Activated CD8-positive, alpha-beta memory T cell treated with anti-CD3 and anti-CD28 coated beads for 48 hours (primary cell): ENCODE measurements around the gene INO80E.
"Not testable (repeated sequence)": the region's sequence is repeated elsewhere in the genome, so short reads cannot be mapped to it uniquely, and the experiment has no call there.

Source experiments
- DNase-seq, 3 experiments: peaks; one replicate each; pipeline ENCODE4 v3.0.0-alpha.2; 2020; ENCODE audit warnings: low read depth in 2 of 3, low spot score in 2 of 3

The INO80E gene

GRCh38 chr16:30009085-30009862 is 13.2 kb downstream of the INO80E start:
- DNase-seq = no peak

DNA sequence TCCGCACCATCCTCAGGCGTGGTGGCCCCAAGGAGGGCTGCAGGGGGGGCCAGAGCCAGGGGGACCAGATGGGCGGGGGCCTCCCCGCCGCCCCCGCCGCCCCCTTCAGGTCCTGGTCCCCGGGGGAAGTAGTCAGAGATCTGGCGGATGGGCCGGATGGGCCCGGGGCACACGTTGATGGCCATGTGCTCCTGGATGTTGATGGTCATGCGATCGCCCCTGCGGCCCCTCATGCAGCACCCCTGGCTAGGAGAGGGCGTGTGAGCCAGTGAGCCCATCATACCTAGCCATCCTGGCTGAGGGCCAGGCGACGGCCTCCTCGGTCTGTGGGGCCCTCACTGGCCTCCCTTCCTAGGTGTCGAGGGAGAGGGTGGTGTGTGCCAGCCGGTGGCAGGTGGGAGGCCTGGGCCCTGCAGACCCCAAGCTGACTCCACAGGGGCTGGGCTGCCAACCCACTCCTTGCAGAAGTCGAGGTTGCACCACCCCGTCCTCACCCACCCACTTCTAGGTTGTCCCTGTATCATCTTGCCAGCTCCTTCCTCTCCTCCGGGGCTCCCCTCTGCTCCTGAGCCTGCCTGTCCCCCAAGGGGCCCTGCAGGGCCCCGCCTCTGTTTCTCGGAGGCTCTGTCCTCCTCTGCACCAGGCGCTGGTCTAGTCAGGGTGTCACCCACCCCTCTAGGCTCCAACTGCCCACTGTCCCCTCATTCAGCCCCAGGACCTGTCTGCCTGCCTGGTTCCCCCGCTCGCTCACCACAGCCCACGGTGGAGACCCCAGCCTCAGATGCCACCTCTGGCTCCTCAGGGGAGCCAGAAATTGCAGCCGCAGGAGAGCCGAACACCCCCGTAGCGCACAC is 14.2 kb downstream of the INO80E start:
- DNase-seq = no peak

DNA sequence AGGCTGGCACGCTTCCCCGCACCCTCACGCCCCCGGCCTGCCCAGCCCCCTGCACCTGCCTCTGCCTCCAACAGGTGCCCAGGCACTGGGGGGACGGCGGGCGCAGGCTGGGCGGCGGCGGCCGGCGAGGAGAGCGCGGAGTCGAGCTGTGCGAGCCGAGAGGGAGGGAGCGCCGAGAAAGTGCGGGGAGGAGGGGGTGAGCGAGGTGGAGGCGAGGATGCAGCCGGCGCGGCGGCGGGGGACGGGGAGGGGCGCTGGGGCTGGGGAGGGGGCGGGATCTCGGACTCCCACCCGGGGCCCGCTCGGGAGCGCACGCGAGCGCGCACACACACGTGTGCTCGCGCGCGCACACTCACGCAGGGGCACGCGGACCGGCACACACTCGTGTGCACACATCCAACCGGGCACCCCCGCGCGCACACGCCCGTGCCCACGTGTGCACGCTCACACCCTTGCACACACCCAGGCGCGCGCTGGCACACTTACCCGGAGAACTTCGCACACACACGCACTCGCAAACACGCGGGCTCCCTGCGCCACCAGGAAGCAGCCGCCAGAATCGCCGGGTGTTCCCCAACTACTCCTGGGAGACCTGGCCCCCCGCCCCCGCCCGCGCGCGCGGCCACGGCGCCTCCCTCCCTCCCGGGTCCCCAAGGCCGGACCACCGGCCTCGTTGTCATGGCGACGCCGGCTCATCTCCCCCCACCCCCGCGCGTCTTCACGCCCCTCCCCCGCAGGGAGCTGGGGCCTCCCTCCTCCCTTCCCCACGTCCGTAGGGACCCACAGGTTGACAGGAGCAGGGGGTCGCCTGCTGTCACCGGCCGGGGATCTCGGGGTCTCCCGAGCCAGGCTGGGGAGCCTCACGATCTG is 15.0 kb downstream of the INO80E start, which contains the start of gene DOC2A:
Gene DOC2A (minus strand): TSS at position 184 of the 870 bp plus-strand sequence. CDS start 805 bp downstream, outside the sequence.
- DNase-seq = no peak

DNA sequence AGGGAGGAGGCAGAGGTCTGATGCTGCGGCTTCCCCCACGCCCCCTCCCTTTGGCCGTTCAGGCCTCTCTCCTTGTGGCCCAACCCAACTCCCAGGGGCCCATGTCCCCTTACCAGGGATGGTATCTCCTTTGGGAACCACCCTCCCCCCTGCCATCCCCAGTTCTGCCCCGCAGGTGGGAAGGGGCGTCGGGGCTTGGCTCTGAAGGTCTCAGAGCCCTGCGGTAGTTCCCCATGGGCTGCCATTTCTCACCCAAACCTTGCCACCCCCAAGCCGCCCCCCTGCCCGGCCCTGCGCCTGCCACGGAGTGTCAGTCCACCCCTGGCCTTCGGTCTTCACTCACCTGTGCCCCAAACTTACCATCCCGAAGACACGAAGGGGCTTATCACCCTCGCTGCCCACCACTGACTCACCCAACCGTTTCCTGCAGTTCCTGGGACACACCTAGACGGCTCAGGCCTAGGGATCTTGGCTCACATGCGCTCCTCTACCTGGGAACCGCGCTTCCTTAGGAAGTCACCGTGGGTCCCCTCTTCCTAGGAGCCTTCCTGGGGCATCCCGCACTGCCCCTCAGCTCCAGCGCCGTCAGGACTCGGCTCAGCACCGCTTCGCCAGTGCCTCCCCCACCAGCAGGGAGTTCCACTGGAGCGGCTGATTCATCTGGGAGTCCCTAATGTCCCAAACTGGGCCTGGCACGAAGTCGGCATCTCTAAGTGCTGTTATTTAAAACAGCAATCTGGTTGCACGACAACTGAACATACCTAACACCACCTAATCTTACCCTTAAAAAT is 15.9 kb downstream of the INO80E start:
- DNase-seq = no peak

DNA sequence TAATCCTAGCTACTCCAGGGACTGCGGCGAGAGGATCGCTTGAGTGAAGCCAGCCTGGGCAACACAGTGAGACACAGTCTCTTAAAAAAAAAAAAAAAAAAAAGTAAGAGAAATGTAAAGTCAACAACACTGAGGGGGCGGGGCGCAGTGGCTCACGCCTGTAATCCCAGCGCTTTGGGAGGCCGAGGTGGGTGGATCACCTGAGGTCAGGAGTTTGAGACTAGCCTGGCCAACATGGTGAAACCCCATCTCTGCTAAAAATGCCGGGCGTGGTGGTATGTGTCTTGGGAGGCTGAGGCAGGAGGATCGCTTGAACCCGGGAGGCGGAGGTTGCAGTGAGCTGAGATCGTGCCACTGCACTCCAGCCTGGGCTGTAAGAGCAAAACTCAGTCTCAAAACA is 16.6 kb downstream of the INO80E start:
- not testable (repeated sequence) for DNase-seq

- not testable (repeated sequence) for DNase-seq
Measured at GRCh38 chr16:30015450-30015849, 19.4 kb downstream of the INO80E start.

DNA sequence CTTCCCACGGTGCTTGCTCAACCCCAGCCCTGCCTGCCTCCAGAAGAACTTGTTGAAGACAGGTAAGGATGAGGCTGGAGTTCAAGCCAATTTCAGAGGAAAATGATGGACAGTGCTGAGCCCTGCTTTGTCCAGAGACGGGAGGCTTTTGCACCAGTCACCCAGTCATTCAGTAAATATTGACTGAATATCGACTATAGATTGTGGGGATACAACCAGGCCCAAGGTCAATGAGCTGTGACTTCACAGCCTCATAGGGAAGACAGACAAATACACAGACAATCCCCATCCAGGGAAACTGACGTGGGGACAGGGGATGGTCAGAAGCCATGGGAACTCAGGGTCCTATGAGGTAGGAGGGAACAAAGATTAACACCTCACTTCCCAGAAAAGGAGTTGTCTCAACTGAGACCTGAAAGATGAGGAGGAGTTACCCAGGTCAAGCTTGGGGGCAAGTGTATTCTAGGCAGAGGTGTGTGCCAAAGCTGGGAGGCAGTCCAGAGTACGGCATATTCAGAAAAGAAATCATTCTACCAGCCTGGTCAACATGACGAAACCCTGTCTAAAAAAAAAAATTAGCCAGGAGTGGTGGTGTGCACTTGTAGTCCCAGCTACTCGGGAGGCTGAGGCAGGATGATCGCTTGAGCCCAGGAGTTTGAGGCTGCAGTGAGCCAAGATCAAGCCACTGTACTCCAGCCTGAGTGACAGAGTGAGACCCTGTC is 20.7 kb downstream of the INO80E start:
- no peak for DNase-seq

- no peak for DNase-seq
Measured at GRCh38 chr16:30017277-30017656, 21.2 kb downstream of the INO80E start.

- DNase-seq = not testable (repeated sequence)
Measured at GRCh38 chr16:30017937-30018336, 21.9 kb downstream of the INO80E start.

DNA sequence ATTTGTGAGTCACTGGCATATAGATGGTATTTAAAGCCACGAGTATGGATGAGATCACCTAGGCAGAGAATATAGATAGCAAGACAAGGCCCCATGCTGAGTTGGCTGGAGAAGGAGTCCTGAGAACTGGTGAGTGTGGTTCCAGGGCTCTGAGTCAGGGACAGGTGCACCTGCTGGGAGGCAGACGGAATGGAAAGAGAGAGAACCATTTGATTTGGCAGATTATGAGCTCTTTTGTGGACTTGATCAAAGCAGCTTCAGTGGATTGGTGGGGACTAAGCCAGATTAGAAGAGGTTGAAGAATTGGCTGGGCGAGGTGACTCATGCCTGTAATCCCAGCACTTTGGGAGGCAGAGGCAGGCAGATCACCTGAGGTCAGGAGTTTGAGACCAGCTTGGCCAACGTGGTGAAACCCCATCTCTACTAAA is 22.7 kb downstream of the INO80E start:
- DNase-seq = no peak

DNA sequence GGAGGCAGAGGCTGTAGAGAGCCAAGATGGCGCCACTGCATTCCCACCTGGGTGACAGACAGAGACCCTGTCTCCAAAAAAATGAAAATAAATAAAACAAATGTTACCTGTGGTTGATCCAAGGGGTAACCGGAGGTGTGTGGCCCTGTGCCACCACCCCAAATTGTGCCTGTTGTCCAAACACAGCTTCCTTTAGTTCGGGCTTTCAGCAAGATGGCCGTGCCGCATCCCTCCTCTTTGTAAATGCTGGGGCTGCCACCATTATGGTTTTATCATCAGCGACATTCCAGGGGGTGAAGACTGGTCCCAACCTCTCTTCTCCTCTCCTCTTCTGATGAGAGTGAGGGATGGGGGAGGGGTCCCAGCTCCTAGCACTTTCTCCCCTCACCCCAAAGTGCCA is 26.8 kb downstream of the INO80E start, which contains the start of gene C16orf92:
Gene C16orf92 (plus strand): TSS at position 312 of the 400 bp plus-strand sequence. CDS start 143 bp downstream, outside the sequence.
- no peak for DNase-seq

GRCh38 chr16:30023586-30023985 is 27.5 kb downstream of the INO80E start:
- DNase-seq = no peak

DNA sequence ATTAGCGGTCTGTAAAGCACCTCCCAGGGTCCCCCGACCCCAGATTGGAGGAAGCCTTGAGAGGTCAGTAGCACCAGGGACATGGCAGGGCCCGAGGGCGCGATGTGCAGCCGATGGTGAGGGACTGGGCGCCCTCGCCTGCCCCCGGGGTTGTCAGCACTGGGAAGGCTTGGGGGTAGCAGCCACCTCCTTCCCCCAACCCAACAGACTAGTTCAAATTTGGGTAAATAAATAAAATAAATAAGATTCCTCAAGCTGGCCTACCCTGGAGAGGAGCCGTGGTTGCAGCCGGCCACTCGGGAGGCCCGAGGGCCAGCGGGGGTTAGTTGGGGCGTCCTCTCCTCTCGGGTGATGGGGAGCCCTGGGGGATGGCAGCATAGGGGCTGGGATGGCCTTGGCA is 28.4 kb downstream of the INO80E start:
- DNase-seq = no peak

DNA sequence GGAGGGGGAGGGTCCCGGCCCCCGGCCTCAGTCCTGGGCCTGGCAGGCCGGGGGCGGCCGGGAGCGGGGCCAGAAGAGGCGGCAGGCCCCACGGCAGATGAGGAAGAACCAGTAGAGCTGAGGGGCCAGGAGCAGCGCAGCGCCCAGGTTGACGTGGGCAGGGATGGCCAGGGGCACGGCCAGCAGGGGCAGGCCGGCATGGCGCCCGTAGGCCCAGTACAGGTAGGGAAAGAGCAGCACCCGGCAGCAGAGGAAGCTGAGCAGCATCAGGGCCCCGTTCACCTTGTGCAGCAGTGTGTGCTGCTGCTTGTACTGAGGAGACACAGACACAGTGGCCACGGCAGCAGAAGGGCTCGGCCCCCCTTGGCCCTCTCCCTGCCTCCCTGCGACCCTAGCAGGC is 29.1 kb downstream of the INO80E start:
- DNase-seq = no peak

GRCh38 chr16:30025574-30025973 is 29.5 kb downstream of the INO80E start:
- no peak for DNase-seq

DNA sequence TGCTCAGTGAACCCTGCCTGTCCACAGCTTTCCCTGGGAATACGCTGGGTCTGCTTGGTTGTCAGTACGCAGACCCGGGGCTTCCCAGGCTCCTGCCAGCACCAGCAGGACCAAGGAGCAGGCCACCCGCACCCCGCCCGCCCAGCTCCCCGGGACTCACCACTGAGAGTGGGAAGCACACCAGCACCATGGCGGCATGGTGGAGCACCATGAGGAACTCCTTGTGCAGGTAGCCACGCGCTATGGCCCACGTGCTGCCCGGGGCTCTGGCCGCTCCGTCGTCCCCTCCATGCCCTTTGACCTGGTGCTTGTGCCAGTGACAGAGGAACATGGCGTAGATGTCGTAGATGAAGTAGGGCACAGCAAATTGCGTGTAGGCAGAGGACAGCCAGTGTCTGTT is 30.4 kb downstream of the INO80E start:
- no peak for DNase-seq

- DNase-seq = no peak
Measured at GRCh38 chr16:30027588-30028437, 31.8 kb downstream of the INO80E start.

- DNase-seq = no peak
Measured at GRCh38 chr16:30028438-30029076, 32.5 kb downstream of the INO80E start.
